H9 (cell line): Measurements from ENCODE around the gene DGKG. TPM values are rescaled to one million over a fixed set of nuclear protein-coding genes. Genes with fewer than 3 reads are reported as not detected.

Experiments used
- DNase-seq: peaks from one replicate; pipeline ENCODE4 v3.0.0-alpha.2; 2017
- H2AFZ ChIP-seq: one replicate; pipeline ENCODE4 v1.6.1; 2013; ENCODE audit warnings: mild to moderate bottlenecking, low read length, control low read depth, moderate library complexity
- H2AK5ac ChIP-seq: 2 replicates; pipeline ENCODE4 v1.6.1; 2013; ENCODE audit warnings: low read length, control low read depth, mixed read lengths; ENCODE audit not compliant: insufficient read length
- H2BK120ac ChIP-seq: one replicate; pipeline ENCODE4 v1.6.1; 2013; ENCODE audit warnings: low read depth, mild to moderate bottlenecking, low read length, control low read depth, inconsistent platforms; ENCODE audit not compliant: poor library complexity, severe bottlenecking
- H2BK12ac ChIP-seq: 2 replicates; pipeline ENCODE4 v1.6.1; 2013; ENCODE audit warnings: low read length, control low read depth, mixed read lengths, low read depth; ENCODE audit not compliant: insufficient read length
- H2BK15ac ChIP-seq: 2 replicates; pipeline ENCODE4 v1.6.1; 2013; ENCODE audit warnings: low read depth, low read length, control low read depth
- H2BK20ac ChIP-seq: one replicate; pipeline ENCODE4 v1.6.1; 2013; ENCODE audit warnings: low read depth, mild to moderate bottlenecking, low read length, control low read depth, inconsistent platforms; ENCODE audit not compliant: poor library complexity, severe bottlenecking
- H2BK5ac ChIP-seq: 2 replicates; pipeline ENCODE4 v1.6.1; 2013; ENCODE audit warnings: low read length, control low read depth, mixed read lengths; ENCODE audit not compliant: insufficient read length
- H3K14ac ChIP-seq: 2 replicates; pipeline ENCODE4 v1.6.1; 2013; ENCODE audit warnings: low read length, control low read depth; ENCODE audit not compliant: insufficient read depth
- H3K18ac ChIP-seq: 2 replicates; pipeline ENCODE4 v1.6.1; 2013; ENCODE audit warnings: low read depth, mild to moderate bottlenecking, mixed read lengths, low read length, control low read depth; ENCODE audit not compliant: insufficient read length
- H3K23ac ChIP-seq: 2 replicates; pipeline ENCODE4 v1.6.1; 2013; ENCODE audit warnings: low read length, control low read depth, mixed read lengths, low read depth; ENCODE audit not compliant: insufficient read length
- H3K23me2 ChIP-seq: 2 replicates; pipeline ENCODE4 v1.6.1; 2013; ENCODE audit warnings: low read depth, mild to moderate bottlenecking, mixed read lengths, low read length, control low read depth; ENCODE audit not compliant: insufficient read length, poor library complexity, severe bottlenecking
- H3K27ac ChIP-seq: 2 replicates; pipeline ENCODE4 v1.5.1; 2013; ENCODE audit warnings: low read length, control low read depth, mixed read lengths, low read depth; ENCODE audit not compliant: insufficient read length
- H3K27me3 ChIP-seq: 2 replicates; pipeline ENCODE4 v1.6.1; 2013; ENCODE audit warnings: low read length, control low read depth, inconsistent platforms; ENCODE audit not compliant: insufficient read depth
- H3K4ac ChIP-seq: 2 replicates; pipeline ENCODE4 v1.6.1; 2013; ENCODE audit warnings: low read depth, mild to moderate bottlenecking, control low read depth, inconsistent platforms, low read length, moderate library complexity
- H3K4me1 ChIP-seq: 2 replicates; pipeline ENCODE4 v1.6.1; 2013; ENCODE audit warnings: low read length, control low read depth, inconsistent platforms; ENCODE audit not compliant: insufficient read depth
- H3K4me2 ChIP-seq: 2 replicates; pipeline ENCODE4 v1.6.1; 2013; ENCODE audit warnings: low read length, control low read depth, mixed read lengths; ENCODE audit not compliant: insufficient read length, insufficient read depth
- H3K56ac ChIP-seq: 2 replicates; pipeline ENCODE4 v1.6.1; 2013; ENCODE audit warnings: low read depth, mild to moderate bottlenecking, mixed read lengths, low read length, control low read depth; ENCODE audit not compliant: insufficient read length
- H3K79me1 ChIP-seq: 2 replicates; pipeline ENCODE4 v1.6.1; 2013; ENCODE audit warnings: low read depth, mild to moderate bottlenecking, moderate library complexity, low read length, control low read depth, inconsistent platforms; ENCODE audit not compliant: insufficient read depth, poor library complexity, severe bottlenecking
- H3K79me2 ChIP-seq: 2 replicates; pipeline ENCODE4 v1.6.1; 2013; ENCODE audit warnings: low read length, control low read depth, inconsistent platforms; ENCODE audit not compliant: insufficient read depth
- H3K9ac ChIP-seq: 2 replicates; pipeline ENCODE4 v1.6.1; 2013; ENCODE audit warnings: low read length, control low read depth, mixed read lengths; ENCODE audit not compliant: insufficient read length; ENCODE audit errors: extremely low read depth
- H3K9me3 ChIP-seq: one replicate; pipeline ENCODE4 v1.6.1; 2013; ENCODE audit warnings: low read depth, low read length, inconsistent platforms; ENCODE audit not compliant: control insufficient read depth
- H3T11ph ChIP-seq: one replicate; pipeline ENCODE4 v1.6.1; 2013; ENCODE audit warnings: mild to moderate bottlenecking, low read length, control low read depth, inconsistent platforms
- H4K20me1 ChIP-seq: one replicate; pipeline ENCODE4 v1.6.1; 2013; ENCODE audit not compliant: control insufficient read depth, insufficient read length, insufficient read depth
- H4K5ac ChIP-seq: 2 replicates; pipeline ENCODE4 v1.6.1; 2013; ENCODE audit warnings: low read depth, mild to moderate bottlenecking, mixed read lengths, low read length, control low read depth; ENCODE audit not compliant: insufficient read length
- H4K8ac ChIP-seq: replicated peaks from 2 replicates; pipeline ENCODE4 v1.6.1; 2013; ENCODE audit warnings: low read length, control low read depth, mixed read lengths, low read depth; ENCODE audit not compliant: insufficient read length
- H4K91ac ChIP-seq: 2 replicates; pipeline ENCODE4 v1.6.1; 2013; ENCODE audit warnings: low read depth, mild to moderate bottlenecking, moderate library complexity, mixed read lengths, low read length, control low read depth; ENCODE audit not compliant: insufficient read length
- H3K27ac Mint-ChIP-seq, 3 experiments: 2 replicates in 2 of 3; 3 replicates in 1 of 3; pipeline ENCODE4 v1.8.0; 2020 to 2021; ENCODE audit warnings: mixed read lengths in 3 of 3, mild to moderate bottlenecking in 1 of 3, moderate library complexity in 1 of 3
- H3K27me3 Mint-ChIP-seq: 2 replicates; pipeline ENCODE4 v1.8.0; 2021; ENCODE audit warnings: low read depth, mild to moderate bottlenecking, moderate library complexity, mixed read lengths
- H3K36me3 Mint-ChIP-seq, 3 experiments: 2 replicates in 2 of 3; 3 replicates in 1 of 3; pipeline ENCODE4 v1.8.0; 2020 to 2021; ENCODE audit warnings: low read depth in 3 of 3, mixed read lengths in 3 of 3; ENCODE audit not compliant: insufficient read depth in 1 of 3
- H3K4me1 Mint-ChIP-seq, 2 experiments: 2 replicates each; pipeline ENCODE4 v1.8.0; 2020; ENCODE audit warnings: mixed read lengths in 2 of 2
- H3K4me3 Mint-ChIP-seq, 2 experiments: 2 replicates in 1 of 2; 3 replicates in 1 of 2; pipeline ENCODE4 v1.8.0; 2020 to 2021; ENCODE audit warnings: mild to moderate bottlenecking in 2 of 2, mixed read lengths in 2 of 2, moderate library complexity in 1 of 2
- H3K9me3 Mint-ChIP-seq, 2 experiments: 2 replicates in 1 of 2; 3 replicates in 1 of 2; pipeline ENCODE4 v1.8.0; 2020; ENCODE audit warnings: mild to moderate bottlenecking in 2 of 2, mixed read lengths in 2 of 2, moderate library complexity in 1 of 2
- WGBS: extraction: QIAGEN DNeasy Blood & Tissue Kit; methylation state at CpG from one replicate; pipeline ENCODE4 v1.1.7; 2013; ENCODE audit warnings: missing lambda C conversion rate, low lambda C conversion rate, mixed read lengths; ENCODE audit not compliant: insufficient read length; ENCODE audit errors: extremely low coverage; 5-methylcytosine and 5-hydroxymethylcytosine counted together
- total RNA-seq: library from RNA; stranded (reverse); gene quantifications from 2 replicates; pipeline ENCODE4 v1.2.1, GENCODE V29; 2021
- TF ChIP-seq, protein P1 (sequence below): fragments of 200-600 bp; sonication (generic); conservative IDR thresholded peaks from 3 replicates; pipeline ENCODE4 v1.8.0; 2021; ENCODE audit warnings: antibody characterized with exemption, mild to moderate bottlenecking

Gene DGKG
- total RNA-seq, 1 experiment from 2014 or later = not detected

DNA sequence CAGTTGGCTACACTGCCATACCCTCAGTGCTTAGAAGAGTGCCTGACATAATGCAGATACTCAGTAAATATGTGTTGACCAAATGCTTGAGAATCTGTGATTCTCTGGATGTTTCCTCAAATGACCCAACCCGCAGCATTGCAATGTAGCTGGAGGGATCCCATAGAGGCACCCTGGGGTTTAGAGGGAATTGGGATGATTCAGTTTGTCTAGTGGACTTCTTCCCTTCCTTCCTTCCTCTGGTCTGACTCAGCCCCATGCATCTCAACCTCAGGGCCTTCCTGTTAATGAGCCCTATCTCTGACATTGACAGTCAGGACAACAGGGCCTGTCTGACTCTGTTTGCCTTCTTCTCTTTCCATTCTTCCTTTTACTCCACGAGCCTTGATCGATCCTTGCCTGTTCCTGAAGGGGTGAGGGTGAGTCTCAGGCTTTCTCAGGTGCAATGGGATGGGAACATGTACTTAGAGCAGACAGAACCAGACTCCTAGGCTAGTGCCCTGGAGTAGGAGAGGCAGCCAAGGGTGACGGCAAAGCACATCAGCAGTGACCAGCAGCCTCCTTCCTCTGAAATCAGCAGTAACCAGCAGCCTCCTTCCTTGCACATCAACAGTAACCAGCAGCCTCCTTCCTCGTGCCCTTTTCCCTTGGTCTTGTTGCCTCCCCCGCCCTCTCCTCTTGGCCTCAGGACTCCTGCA, 78.2 kb downstream of the DGKG start:
- no peak overlapping the region for H3K18ac ChIP-seq
- H3K4me1 ChIP-seq = no peaks in the 10 kb centered on the region
- no peak overlapping the region for H3K4me2 ChIP-seq
- H4K5ac ChIP-seq = no peak overlapping the region
- H4K8ac ChIP-seq = no peak overlapping the region
- no CpG with 5 or more reads among the region's 6 CpGs for WGBS
- no peak overlapping the region for H2BK5ac ChIP-seq
- Mint-ChIP-seq H3K27me3 (peaks cover 6% of the 10 kb centered on the region), H3K9me3 (no peaks in the 10 kb centered on the region), H3K4me1 (peaks cover 0 to 5% of the 10 kb centered on the region in 2 experiments; a peak in 1 of 4 replicates), H3K27ac (no peak overlapping the region), H3K36me3 (no peaks in the 10 kb centered on the region), H3K4me3 (no peak overlapping the region)
- H3K27me3 ChIP-seq = no peaks in the 10 kb centered on the region
- TF ChIP-seq, protein P1, sequence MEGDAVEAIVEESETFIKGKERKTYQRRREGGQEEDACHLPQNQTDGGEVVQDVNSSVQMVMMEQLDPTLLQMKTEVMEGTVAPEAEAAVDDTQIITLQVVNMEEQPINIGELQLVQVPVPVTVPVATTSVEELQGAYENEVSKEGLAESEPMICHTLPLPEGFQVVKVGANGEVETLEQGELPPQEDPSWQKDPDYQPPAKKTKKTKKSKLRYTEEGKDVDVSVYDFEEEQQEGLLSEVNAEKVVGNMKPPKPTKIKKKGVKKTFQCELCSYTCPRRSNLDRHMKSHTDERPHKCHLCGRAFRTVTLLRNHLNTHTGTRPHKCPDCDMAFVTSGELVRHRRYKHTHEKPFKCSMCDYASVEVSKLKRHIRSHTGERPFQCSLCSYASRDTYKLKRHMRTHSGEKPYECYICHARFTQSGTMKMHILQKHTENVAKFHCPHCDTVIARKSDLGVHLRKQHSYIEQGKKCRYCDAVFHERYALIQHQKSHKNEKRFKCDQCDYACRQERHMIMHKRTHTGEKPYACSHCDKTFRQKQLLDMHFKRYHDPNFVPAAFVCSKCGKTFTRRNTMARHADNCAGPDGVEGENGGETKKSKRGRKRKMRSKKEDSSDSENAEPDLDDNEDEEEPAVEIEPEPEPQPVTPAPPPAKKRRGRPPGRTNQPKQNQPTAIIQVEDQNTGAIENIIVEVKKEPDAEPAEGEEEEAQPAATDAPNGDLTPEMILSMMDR = no peak
- H4K20me1 ChIP-seq = no peaks in the 10 kb centered on the region
- no peaks in the 10 kb centered on the region for H3K79me1 ChIP-seq
- no peaks in the 10 kb centered on the region for H3K9me3 ChIP-seq
- no peak overlapping the region for H3K56ac ChIP-seq
- no peak for DNase-seq
- no peak overlapping the region for H2BK15ac ChIP-seq
- no peak overlapping the region for H3K9ac ChIP-seq
- H2BK120ac ChIP-seq = no peak overlapping the region
- no peak overlapping the region for H4K91ac ChIP-seq
- H3T11ph ChIP-seq = no peak overlapping the region
- H2BK12ac ChIP-seq = no peak overlapping the region
- no peak overlapping the region for H3K4ac ChIP-seq
- H3K23ac ChIP-seq = no peak overlapping the region
- H3K79me2 ChIP-seq = no peaks in the 10 kb centered on the region
- H3K23me2 ChIP-seq = no peaks in the 10 kb centered on the region
- H3K14ac ChIP-seq = no peak overlapping the region
- H2AFZ ChIP-seq = no peak overlapping the region
- no peak overlapping the region for H3K27ac ChIP-seq
- H2AK5ac ChIP-seq = no peak overlapping the region
- no peak overlapping the region for H2BK20ac ChIP-seq
